ENCODE measurements around the gene NAA10.

The NAA10 gene

GRCh38 chrX:153888344-153888743, 46.5 kb downstream of the NAA10 start:
- TF ChIP-seq CEBPB (IDR thresholded peaks at IDR 0.05) (no peak), USF1 (IDR thresholded peaks at IDR 0.05) (no peak), ZBTB7A (IDR thresholded peaks at IDR 0.05; ENCODE audit: low read depth) (no peak), TCF12 (IDR thresholded peaks at IDR 0.05; ENCODE audit: low read depth) (no peak), CREB1 (IDR thresholded peaks at IDR 0.05; ENCODE audit: low read depth) (no peak), YY1 (IDR thresholded peaks at IDR 0.05; ENCODE audit: low read depth) (no peak), EP300 (IDR thresholded peaks at IDR 0.05; ENCODE audit: borderline replicate concordance) (no peak), TEAD4 (IDR thresholded peaks at IDR 0.05) (no peak), EGR1 (IDR thresholded peaks at IDR 0.05) (no peak), NFIC (IDR thresholded peaks at IDR 0.05) (no peak), TAF1 (IDR thresholded peaks at IDR 0.05; ENCODE audit: low read depth) (no peak), RAD21 (IDR thresholded peaks at IDR 0.05; ENCODE audit: low read depth) (no peak), MAX (IDR thresholded peaks at IDR 0.05) (no peak), FOXM1 (IDR thresholded peaks at IDR 0.05; ENCODE audit: borderline replicate concordance, low read depth) (no peak)
- TF ChIP-seq, protein P1, sequence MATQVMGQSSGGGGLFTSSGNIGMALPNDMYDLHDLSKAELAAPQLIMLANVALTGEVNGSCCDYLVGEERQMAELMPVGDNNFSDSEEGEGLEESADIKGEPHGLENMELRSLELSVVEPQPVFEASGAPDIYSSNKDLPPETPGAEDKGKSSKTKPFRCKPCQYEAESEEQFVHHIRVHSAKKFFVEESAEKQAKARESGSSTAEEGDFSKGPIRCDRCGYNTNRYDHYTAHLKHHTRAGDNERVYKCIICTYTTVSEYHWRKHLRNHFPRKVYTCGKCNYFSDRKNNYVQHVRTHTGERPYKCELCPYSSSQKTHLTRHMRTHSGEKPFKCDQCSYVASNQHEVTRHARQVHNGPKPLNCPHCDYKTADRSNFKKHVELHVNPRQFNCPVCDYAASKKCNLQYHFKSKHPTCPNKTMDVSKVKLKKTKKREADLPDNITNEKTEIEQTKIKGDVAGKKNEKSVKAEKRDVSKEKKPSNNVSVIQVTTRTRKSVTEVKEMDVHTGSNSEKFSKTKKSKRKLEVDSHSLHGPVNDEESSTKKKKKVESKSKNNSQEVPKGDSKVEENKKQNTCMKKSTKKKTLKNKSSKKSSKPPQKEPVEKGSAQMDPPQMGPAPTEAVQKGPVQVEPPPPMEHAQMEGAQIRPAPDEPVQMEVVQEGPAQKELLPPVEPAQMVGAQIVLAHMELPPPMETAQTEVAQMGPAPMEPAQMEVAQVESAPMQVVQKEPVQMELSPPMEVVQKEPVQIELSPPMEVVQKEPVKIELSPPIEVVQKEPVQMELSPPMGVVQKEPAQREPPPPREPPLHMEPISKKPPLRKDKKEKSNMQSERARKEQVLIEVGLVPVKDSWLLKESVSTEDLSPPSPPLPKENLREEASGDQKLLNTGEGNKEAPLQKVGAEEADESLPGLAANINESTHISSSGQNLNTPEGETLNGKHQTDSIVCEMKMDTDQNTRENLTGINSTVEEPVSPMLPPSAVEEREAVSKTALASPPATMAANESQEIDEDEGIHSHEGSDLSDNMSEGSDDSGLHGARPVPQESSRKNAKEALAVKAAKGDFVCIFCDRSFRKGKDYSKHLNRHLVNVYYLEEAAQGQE (IDR thresholded peaks at IDR 0.05; ENCODE audit: low read depth): no peak

GRCh38 chrX:153887385-153887784, 47.5 kb downstream of the NAA10 start:
- TF ChIP-seq RAD21 (IDR thresholded peaks at IDR 0.05; ENCODE audit: low read depth) (no peak), TAF1 (IDR thresholded peaks at IDR 0.05; ENCODE audit: low read depth) (no peak), CEBPB (IDR thresholded peaks at IDR 0.05) (no peak), EP300 (IDR thresholded peaks at IDR 0.05; ENCODE audit: borderline replicate concordance) (no peak), TEAD4 (IDR thresholded peaks at IDR 0.05) (no peak), CREB1 (IDR thresholded peaks at IDR 0.05; ENCODE audit: low read depth) (no peak), USF1 (IDR thresholded peaks at IDR 0.05) (no peak), YY1 (IDR thresholded peaks at IDR 0.05; ENCODE audit: low read depth) (no peak), MAX (IDR thresholded peaks at IDR 0.05) (no peak), EGR1 (IDR thresholded peaks at IDR 0.05) (no peak), ZBTB7A (IDR thresholded peaks at IDR 0.05; ENCODE audit: low read depth) (no peak), NFIC (IDR thresholded peaks at IDR 0.05) (no peak), FOXM1 (IDR thresholded peaks at IDR 0.05; ENCODE audit: borderline replicate concordance, low read depth) (no peak), TCF12 (IDR thresholded peaks at IDR 0.05; ENCODE audit: low read depth) (no peak)
- TF ChIP-seq, protein P1 (IDR thresholded peaks at IDR 0.05; ENCODE audit: low read depth): no peak

- TF ChIP-seq EP300 (IDR thresholded peaks at IDR 0.05; ENCODE audit: borderline replicate concordance): 0 out of 2 replicates have a peak, but pooled peaks have one; percentile 8
- TF ChIP-seq TAF1 (IDR thresholded peaks at IDR 0.05; ENCODE audit: low read depth): no peak
- TF ChIP-seq RAD21 (IDR thresholded peaks at IDR 0.05; ENCODE audit: low read depth): no peak
- TF ChIP-seq, protein P1 (IDR thresholded peaks at IDR 0.05; ENCODE audit: low read depth): no peak
- TF ChIP-seq YY1 (IDR thresholded peaks at IDR 0.05; ENCODE audit: low read depth): no peak
- no peak for TF ChIP-seq CREB1 (IDR thresholded peaks at IDR 0.05; ENCODE audit: low read depth)
- TF ChIP-seq TEAD4 (IDR thresholded peaks at IDR 0.05): peak; percentile 73
Measured at GRCh38 chrX:153886915-153887314, 47.9 kb downstream of the NAA10 start.

- no peak for TF ChIP-seq CREB1 (IDR thresholded peaks at IDR 0.05; ENCODE audit: low read depth)
- no peak for TF ChIP-seq TAF1 (IDR thresholded peaks at IDR 0.05; ENCODE audit: low read depth)
Measured at GRCh38 chrX:153885968-153886903, 48.6 kb downstream of the NAA10 start, which contains the start of gene L1CAM. Gene L1CAM (minus strand): TSS chrX:153886173. CDS start chrX:153875836, 10,337 bp downstream.

Measured in Ishikawa (cell line).